Measurements from ENCODE around the gene NRXN3. TPM values are rescaled to one million over a fixed set of nuclear protein-coding genes. Genes with fewer than 3 reads are reported as not detected.

The NRXN3 gene
- total and polyA plus RNA-seq, 2 experiments from 2014 or later: 5.7 to 7.1 TPM

GRCh38 chr14:78989221-78989620 lies 819.0 kb downstream of the NRXN3 start:
- Histone ChIP-seq H3K36me3 (replicated peaks; ENCODE audit: insufficient read depth, low read depth) (no peaks in the 10 kb centered on the region), H3K4me1 (ENCODE audit: insufficient read depth) (no peaks in the 10 kb centered on the region), H3K4me3 (no peak overlapping the region), H3K4me2 (no peak overlapping the region), H3K27me3 (peaks cover 4% of the 10 kb centered on the region), H3K79me2 (no peaks in the 10 kb centered on the region), H3K9me3 (ENCODE audit: low read depth) (no peaks in the 10 kb centered on the region), H3K27ac (no peak overlapping the region), H2AFZ (no peak overlapping the region), H4K20me1 (ENCODE audit: insufficient read depth, poor library complexity, severe bottlenecking) (no peaks in the 10 kb centered on the region), H3K9me2 (replicated peaks; ENCODE audit: insufficient read depth) (no peaks in the 10 kb centered on the region)
- TF ChIP-seq EZH2 (IDR thresholded peaks at IDR 0.05; ENCODE audit: borderline replicate concordance): no peak
- TF ChIP-seq EZH2phosphoT487 (IDR thresholded peaks at IDR 0.05; ENCODE audit: low read depth, severe bottlenecking, unreplicated experiment): no peak
- TF ChIP-seq CTCF (IDR thresholded peaks at IDR 0.05; ENCODE audit: poor library complexity): no peak
- DNase-seq (ENCODE audit: low spot score): no peak
- WGBS (ENCODE audit: low lambda C conversion rate, missing lambda C conversion rate): 90% methylated on average over 3 of the region's 3 CpGs

- H3K4me3 ChIP-seq: no peak overlapping the region
- TF ChIP-seq EZH2phosphoT487 (IDR thresholded peaks at IDR 0.05; ENCODE audit: low read depth, severe bottlenecking, unreplicated experiment) (no peak), CTCF (IDR thresholded peaks at IDR 0.05; ENCODE audit: poor library complexity) (no peak), EZH2 (IDR thresholded peaks at IDR 0.05; ENCODE audit: borderline replicate concordance) (no peak)
- H3K36me3 ChIP-seq (replicated peaks; ENCODE audit: insufficient read depth, low read depth): no peaks in the 10 kb centered on the region
- no peaks in the 10 kb centered on the region for H3K9me2 ChIP-seq (replicated peaks; ENCODE audit: insufficient read depth)
- no peaks in the 10 kb centered on the region for H3K9me3 ChIP-seq (ENCODE audit: low read depth)
- H4K20me1 ChIP-seq (ENCODE audit: insufficient read depth, poor library complexity, severe bottlenecking): no peaks in the 10 kb centered on the region
- H3K4me1 ChIP-seq (ENCODE audit: insufficient read depth): no peaks in the 10 kb centered on the region
- no peak overlapping the region for H3K27ac ChIP-seq
- DNase-seq (ENCODE audit: low spot score): no peak
- H3K27me3 ChIP-seq: peaks cover 4% of the 10 kb centered on the region
- no peak overlapping the region for H2AFZ ChIP-seq
- 97% methylated on average over 2 of the region's 2 CpGs for WGBS (ENCODE audit: low lambda C conversion rate, missing lambda C conversion rate)
- H3K79me2 ChIP-seq: no peaks in the 10 kb centered on the region
- H3K4me2 ChIP-seq: no peak overlapping the region
These were observed 822.7 kb downstream of the NRXN3 start for GRCh38 chr14:78992867-78993266.

GRCh38 chr14:78997811-78998210 lies 827.6 kb downstream of the NRXN3 start:
- no peaks in the 10 kb centered on the region for H3K27me3 ChIP-seq
- no peaks in the 10 kb centered on the region for H3K4me1 ChIP-seq (ENCODE audit: insufficient read depth)
- H3K4me3 ChIP-seq: no peak overlapping the region
- no peaks in the 10 kb centered on the region for H3K36me3 ChIP-seq (replicated peaks; ENCODE audit: insufficient read depth, low read depth)
- H3K4me2 ChIP-seq: no peak overlapping the region
- peak; percentile 72 for DNase-seq (ENCODE audit: low spot score)
- WGBS (ENCODE audit: low lambda C conversion rate, missing lambda C conversion rate): 69% methylated on average over 1 of the region's 1 CpG
- no peaks in the 10 kb centered on the region for H4K20me1 ChIP-seq (ENCODE audit: insufficient read depth, poor library complexity, severe bottlenecking)
- no peaks in the 10 kb centered on the region for H3K9me2 ChIP-seq (replicated peaks; ENCODE audit: insufficient read depth)
- no peak overlapping the region for H3K27ac ChIP-seq
- no peaks in the 10 kb centered on the region for H3K79me2 ChIP-seq
- TF ChIP-seq CTCF (IDR thresholded peaks at IDR 0.05; ENCODE audit: poor library complexity) (no peak), EZH2phosphoT487 (IDR thresholded peaks at IDR 0.05; ENCODE audit: low read depth, severe bottlenecking, unreplicated experiment) (no peak), EZH2 (IDR thresholded peaks at IDR 0.05; ENCODE audit: borderline replicate concordance) (no peak)
- H3K9me3 ChIP-seq (ENCODE audit: low read depth): no peaks in the 10 kb centered on the region
- H2AFZ ChIP-seq: no peak overlapping the region

- H3K9me2 ChIP-seq (replicated peaks; ENCODE audit: insufficient read depth): no peaks in the 10 kb centered on the region
- no peaks in the 10 kb centered on the region for H4K20me1 ChIP-seq (ENCODE audit: insufficient read depth, poor library complexity, severe bottlenecking)
- TF ChIP-seq EZH2phosphoT487 (IDR thresholded peaks at IDR 0.05; ENCODE audit: low read depth, severe bottlenecking, unreplicated experiment) (no peak), CTCF (IDR thresholded peaks at IDR 0.05; ENCODE audit: poor library complexity) (no peak), EZH2 (IDR thresholded peaks at IDR 0.05; ENCODE audit: borderline replicate concordance) (no peak)
- no peaks in the 10 kb centered on the region for H3K27me3 ChIP-seq
- no peaks in the 10 kb centered on the region for H3K9me3 ChIP-seq (ENCODE audit: low read depth)
- H3K36me3 ChIP-seq (replicated peaks; ENCODE audit: insufficient read depth, low read depth): no peaks in the 10 kb centered on the region
- no peak for DNase-seq (ENCODE audit: low spot score)
- no peak overlapping the region for H3K4me3 ChIP-seq
- WGBS (ENCODE audit: low lambda C conversion rate, missing lambda C conversion rate): 84% methylated on average over 2 of the region's 2 CpGs
- H2AFZ ChIP-seq: no peak overlapping the region
- H3K27ac ChIP-seq: no peak overlapping the region
- H3K4me1 ChIP-seq (ENCODE audit: insufficient read depth): no peaks in the 10 kb centered on the region
- no peaks in the 10 kb centered on the region for H3K79me2 ChIP-seq
- no peak overlapping the region for H3K4me2 ChIP-seq
These were observed 839.1 kb downstream of the NRXN3 start for GRCh38 chr14:79009286-79009685.
